ENCODE results near the gene SHB.
"Not testable (repeated sequence)": the region's sequence is repeated elsewhere in the genome, so short reads cannot be mapped to it uniquely, and the experiment has no call there.

Gene SHB

DNA sequence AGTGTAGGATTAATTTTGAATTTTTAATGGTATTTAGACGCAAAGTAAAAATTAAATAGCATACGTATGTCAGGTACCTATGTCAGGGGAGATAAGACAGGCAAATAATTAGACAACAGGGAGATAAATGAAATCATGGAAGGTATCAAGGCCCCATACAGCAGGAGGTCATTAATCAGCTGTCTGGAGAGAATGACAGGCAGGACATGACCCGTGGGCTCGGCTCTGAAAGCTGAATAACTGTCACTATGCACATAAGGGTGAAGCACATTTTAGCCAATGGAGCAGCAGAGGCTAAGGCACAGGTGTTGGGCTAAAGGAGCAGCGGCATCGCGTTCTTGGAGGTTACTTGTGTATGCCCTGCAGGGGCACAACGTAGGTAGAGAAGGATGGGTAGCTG lies 177.0 kb downstream of the SHB start:
- no peak overlapping the region for H3K4me3 Mint-ChIP-seq
- peaks cover 37% of the 10 kb centered on the region for H3K36me3 Mint-ChIP-seq (ENCODE audit: low read depth)
- H3K27me3 Mint-ChIP-seq (ENCODE audit: low read depth), result no peaks in the 10 kb centered on the region
- no peaks in the 10 kb centered on the region for H3K9me3 Mint-ChIP-seq
- no peaks in the 10 kb centered on the region for H3K4me1 Mint-ChIP-seq (ENCODE audit: low read depth)
- H3K27ac Mint-ChIP-seq, result no peak overlapping the region

DNA sequence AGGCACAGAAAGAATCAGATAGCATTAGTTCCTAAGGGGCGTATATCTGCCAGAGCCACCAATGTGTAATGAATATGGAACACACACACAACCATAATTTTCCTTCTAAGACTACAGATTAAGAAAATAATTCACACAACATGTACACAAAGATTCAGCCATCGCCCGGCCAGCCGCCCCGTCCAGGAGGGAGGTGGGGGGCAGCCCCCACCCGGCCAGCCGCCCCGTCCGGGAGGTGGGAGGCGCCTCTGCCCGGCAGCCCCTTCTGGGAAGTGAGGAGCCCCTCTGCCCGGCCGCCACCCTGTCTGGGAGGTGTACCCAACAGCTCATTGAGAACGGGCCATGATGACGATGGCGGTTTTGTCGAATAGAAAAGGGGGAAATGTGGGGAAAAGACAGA lies 178.0 kb downstream of the SHB start:
- not testable (repeated sequence) for H3K27ac Mint-ChIP-seq; H3K4me1 Mint-ChIP-seq (ENCODE audit: low read depth); H3K4me3 Mint-ChIP-seq; H3K9me3 Mint-ChIP-seq; H3K27me3 Mint-ChIP-seq (ENCODE audit: low read depth)
- peaks cover 36% of the 10 kb centered on the region for H3K36me3 Mint-ChIP-seq (ENCODE audit: low read depth)

DNA sequence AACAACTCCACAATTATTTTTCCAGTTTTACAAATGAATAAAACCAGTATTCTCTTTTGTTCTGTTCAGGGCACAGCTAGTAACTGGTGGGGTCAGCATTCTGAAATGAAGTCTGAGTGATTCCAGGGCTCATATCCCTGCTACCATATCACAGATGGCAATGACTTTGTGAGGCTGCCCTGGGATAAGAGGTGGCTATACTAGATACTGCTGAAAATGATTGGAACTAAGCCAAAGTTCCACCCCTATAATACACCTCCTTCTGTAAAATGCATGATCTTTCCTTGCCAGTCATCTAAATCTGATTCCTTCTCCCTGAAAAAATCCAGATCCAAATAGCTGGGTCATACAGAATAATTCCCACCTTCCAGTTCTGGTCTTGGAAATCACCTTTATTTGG lies 179.5 kb downstream of the SHB start:
- H3K27me3 Mint-ChIP-seq (ENCODE audit: low read depth), result no peaks in the 10 kb centered on the region
- H3K27ac Mint-ChIP-seq, result no peak overlapping the region
- peaks cover 31% of the 10 kb centered on the region for H3K36me3 Mint-ChIP-seq (ENCODE audit: low read depth)
- H3K4me3 Mint-ChIP-seq, result no peak overlapping the region
- H3K4me1 Mint-ChIP-seq (ENCODE audit: low read depth), result peaks cover 2% of the 10 kb centered on the region
- H3K9me3 Mint-ChIP-seq, result no peaks in the 10 kb centered on the region

DNA sequence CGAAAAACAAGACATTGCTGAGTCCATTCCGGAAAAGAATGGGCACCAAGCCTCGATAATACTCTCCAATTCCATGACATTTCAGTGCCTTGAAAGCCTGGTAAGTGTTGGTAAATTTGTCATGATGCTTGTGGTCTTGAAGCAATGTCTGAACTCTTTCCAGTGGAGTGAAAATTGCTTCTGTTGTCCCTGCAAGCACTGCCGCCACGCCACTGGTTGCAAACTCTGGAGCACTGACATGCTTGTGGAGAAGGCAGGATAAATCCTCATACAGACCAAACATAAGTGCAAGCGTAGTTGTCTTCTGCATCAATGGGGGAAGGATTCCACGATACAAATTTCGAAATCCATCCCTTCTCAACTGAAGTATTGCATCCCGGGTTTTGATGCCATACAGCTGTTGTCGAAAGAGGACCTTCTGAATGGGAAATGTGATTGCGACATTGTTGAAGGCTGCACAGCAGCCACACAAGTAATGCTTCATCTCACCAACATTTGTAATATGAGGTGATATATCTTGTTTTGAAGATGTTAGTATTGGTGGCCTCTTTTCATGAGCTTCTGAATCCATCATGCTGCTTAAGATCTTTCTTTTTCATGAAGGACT lies 180.9 kb downstream of the SHB start:
- H3K4me1 Mint-ChIP-seq (ENCODE audit: low read depth); H3K4me3 Mint-ChIP-seq; H3K9me3 Mint-ChIP-seq; H3K27ac Mint-ChIP-seq; H3K27me3 Mint-ChIP-seq (ENCODE audit: low read depth): not testable (repeated sequence)
- H3K36me3 Mint-ChIP-seq (ENCODE audit: low read depth), result peaks cover 26% of the 10 kb centered on the region

DNA sequence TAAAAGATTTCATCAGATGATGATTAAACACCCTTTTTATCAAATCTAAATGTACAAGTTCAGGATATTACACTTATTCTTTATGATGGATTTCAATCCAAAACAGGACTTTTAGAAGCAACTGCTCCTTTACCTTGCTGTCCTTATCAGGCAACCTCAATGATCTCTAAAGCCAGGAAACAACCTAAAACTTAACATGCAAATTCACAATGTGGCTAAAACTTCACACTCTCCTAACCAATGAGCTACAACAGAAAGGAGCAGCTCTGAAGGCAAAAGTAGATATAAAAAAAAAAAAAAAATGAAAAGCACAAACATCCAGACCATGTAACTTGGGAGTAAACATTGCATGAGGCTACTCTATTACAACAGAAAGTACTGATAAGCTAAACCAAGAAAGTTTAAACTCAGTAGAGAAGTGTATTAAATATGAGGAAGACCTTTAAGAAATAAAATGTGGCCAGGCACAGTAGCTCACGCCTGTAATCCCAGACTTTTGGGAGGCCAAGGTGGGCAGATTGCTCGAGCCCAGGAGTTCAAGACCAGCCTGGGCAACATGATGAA lies 188.0 kb downstream of the SHB start:
- H3K4me1 Mint-ChIP-seq (ENCODE audit: low read depth), result peaks cover 3% of the 10 kb centered on the region
- no peak overlapping the region for H3K4me3 Mint-ChIP-seq
- peaks cover 18% of the 10 kb centered on the region for H3K36me3 Mint-ChIP-seq (ENCODE audit: low read depth)
- H3K27me3 Mint-ChIP-seq (ENCODE audit: low read depth), result no peaks in the 10 kb centered on the region
- H3K9me3 Mint-ChIP-seq, result no peaks in the 10 kb centered on the region
- H3K27ac Mint-ChIP-seq, result no peak overlapping the region

DNA sequence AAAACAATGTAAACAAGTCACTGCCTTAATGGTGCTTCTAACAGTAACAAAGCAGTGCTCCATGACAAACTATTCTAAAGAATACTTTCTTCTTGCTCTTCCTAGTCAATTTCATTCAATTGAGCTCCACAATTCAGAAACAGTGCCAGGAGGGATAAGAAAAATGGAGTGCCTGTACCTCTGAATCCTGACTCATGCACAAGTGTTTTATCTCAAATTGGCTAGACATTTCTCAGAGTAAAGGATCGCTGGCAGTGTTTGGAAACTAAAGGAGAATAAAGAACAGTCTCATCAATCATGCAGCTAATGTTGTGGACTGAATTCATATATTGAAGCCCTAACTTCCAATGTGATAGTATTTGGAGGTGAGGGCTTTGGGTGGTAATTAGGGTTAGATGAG lies 192.7 kb downstream of the SHB start:
- H3K27me3 Mint-ChIP-seq (ENCODE audit: low read depth), result no peaks in the 10 kb centered on the region
- H3K9me3 Mint-ChIP-seq, result no peaks in the 10 kb centered on the region
- no peak overlapping the region for H3K4me3 Mint-ChIP-seq
- no peaks in the 10 kb centered on the region for H3K4me1 Mint-ChIP-seq (ENCODE audit: low read depth)
- peaks cover 15% of the 10 kb centered on the region for H3K36me3 Mint-ChIP-seq (ENCODE audit: low read depth)
- no peak overlapping the region for H3K27ac Mint-ChIP-seq

DNA sequence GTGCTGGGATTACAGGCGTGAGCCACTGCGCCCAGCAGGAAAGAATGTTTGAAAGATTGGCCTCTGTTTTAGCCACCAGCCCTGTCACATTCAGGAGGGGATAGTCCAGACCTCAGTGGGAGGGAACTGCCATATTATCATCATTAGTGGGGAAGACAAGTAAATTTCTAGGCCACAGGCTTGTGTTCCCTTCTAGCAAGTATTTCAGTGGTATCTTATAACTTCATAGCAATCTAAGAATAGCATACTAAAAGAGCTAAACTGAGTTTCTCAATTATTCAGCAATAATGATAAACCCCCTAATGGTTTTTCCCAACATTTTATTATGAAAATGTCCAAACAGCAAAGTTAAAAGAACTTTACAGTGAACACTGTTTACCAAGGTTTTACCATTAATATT lies 195.1 kb downstream of the SHB start:
- H3K27me3 Mint-ChIP-seq (ENCODE audit: low read depth), result no peaks in the 10 kb centered on the region
- H3K27ac Mint-ChIP-seq, result no peak overlapping the region
- no peaks in the 10 kb centered on the region for H3K9me3 Mint-ChIP-seq
- no peak overlapping the region for H3K4me3 Mint-ChIP-seq
- H3K36me3 Mint-ChIP-seq (ENCODE audit: low read depth), result peaks cover 7% of the 10 kb centered on the region
- H3K4me1 Mint-ChIP-seq (ENCODE audit: low read depth), result no peaks in the 10 kb centered on the region

DNA sequence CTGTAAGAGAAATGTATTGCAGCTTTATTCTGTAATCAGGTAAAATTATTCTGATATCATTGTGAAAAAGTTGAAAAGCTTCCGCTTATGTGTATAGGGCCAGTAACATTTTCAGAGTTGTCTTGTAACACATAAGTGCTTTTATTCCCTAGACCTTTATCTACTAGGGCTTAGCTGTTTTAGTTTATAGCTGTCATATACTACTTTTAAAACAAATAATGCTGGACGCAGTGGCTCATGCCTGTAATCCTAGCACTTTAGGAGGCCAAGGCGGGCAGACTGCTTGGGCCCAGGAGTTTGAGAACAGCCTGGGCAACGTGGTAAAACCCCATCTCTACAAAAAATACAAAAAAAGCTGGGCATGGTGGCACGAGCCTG lies 198.2 kb downstream of the SHB start:
- no peaks in the 10 kb centered on the region for H3K9me3 Mint-ChIP-seq

DNA sequence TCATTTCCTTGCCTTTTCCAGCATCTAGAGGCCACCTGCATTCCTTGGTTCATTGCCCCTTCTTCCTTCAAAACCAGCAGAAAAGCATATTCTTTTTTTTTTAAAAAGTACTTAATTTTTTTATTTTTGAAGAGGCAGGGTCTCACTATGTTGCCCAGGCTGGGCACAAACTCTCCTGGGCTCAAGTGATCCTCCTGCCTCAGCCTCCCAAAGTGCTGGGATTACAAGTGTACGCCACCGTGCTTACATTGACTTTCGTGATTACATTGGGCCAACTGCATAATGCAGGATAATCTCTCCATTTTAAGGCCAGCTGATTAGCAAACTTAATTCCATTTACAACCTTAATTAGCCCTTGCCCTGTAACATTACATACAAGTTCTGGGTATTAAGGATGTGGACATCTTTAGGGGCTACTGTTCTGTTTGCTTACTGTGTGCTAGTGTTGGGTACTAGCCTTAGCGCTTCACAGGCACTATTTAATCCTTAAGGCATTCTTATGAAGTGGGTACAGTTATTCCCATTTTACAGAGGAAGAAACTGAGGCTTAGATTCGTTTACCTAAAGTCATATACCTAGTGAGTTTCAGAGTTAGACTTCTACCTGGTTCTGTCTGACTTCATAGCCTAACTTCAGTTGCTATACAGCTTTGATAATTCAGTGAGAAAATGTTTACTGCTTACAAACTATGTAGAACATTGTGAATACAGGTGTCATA lies 198.8 kb downstream of the SHB start:
- Mint-ChIP-seq H3K36me3 (ENCODE audit: low read depth) (peaks cover 2% of the 10 kb centered on the region), H3K9me3 (no peaks in the 10 kb centered on the region), H3K4me1 (ENCODE audit: low read depth) (no peaks in the 10 kb centered on the region), H3K4me3 (no peak overlapping the region), H3K27ac (no peak overlapping the region), H3K27me3 (ENCODE audit: low read depth) (no peaks in the 10 kb centered on the region)

More for the DNA sequence above, 198.2 kb downstream of the SHB start:
- Mint-ChIP-seq H3K4me1 (ENCODE audit: low read depth) (no peaks in the 10 kb centered on the region), H3K4me3 (no peak overlapping the region), H3K27me3 (ENCODE audit: low read depth) (no peaks in the 10 kb centered on the region), H3K27ac (no peak overlapping the region), H3K36me3 (ENCODE audit: low read depth) (peaks cover 3% of the 10 kb centered on the region)
